Measurements from ENCODE around the gene MCAM.
A peak's percentile ranks its signal among the peaks of the same experiment; 100 is the strongest.

MCAM gene

DNA sequence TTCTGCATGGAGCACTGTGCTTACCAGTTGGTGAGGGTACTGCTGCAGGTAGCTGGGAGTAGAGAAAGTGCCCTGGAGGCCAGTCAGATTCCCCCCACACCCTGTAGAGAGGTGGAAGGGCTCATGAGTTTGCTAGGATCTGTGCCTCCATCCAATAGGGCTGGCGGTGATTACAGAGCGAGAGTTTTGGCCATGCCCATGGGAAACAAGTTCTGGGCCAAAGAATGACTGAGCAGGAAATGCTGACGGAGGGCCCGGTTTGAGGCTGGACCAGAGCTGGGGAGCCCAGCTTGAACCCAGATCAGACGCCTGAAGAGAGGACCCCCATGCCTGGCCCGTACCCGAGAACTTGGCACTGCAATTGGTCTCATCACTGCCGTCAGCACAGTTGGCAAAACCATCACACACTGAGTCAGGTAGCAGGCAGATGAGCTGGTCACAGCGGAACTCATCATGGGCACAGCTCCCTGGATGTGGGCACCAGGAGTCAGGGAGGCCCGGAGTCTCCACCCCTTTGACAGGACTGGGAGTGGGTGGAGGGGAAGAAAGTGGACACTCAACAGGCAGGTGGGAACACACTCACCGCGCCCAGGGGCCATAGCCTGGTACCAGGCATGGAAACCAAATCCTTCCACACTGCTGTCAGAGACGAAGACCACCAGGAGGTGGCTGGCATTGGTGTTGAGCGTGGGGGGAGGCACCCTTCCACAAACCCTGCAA lies 27.5 kb upstream of the MCAM start:
- DNase-seq = no peak

DNA sequence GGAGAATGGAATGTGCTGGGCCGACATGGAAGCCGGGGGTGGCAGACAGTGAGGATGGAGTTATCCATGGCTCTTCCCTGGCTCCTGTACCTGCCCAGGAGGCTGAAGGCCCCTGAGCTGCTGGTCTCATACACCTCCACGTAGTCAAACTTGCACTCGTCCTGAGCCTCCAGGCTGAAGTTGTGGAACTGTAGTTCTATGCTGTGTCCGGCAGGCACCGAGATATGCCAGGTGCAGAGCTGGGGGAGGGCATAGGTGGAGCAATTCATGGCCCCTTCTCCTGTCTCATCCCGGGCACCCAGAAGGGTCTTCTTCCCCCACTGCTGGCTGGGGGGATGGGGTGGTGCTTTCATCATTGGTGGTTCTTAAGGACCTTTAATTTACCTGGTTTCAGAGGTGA lies 26.8 kb upstream of the MCAM start:
- DNase-seq = no peak

DNA sequence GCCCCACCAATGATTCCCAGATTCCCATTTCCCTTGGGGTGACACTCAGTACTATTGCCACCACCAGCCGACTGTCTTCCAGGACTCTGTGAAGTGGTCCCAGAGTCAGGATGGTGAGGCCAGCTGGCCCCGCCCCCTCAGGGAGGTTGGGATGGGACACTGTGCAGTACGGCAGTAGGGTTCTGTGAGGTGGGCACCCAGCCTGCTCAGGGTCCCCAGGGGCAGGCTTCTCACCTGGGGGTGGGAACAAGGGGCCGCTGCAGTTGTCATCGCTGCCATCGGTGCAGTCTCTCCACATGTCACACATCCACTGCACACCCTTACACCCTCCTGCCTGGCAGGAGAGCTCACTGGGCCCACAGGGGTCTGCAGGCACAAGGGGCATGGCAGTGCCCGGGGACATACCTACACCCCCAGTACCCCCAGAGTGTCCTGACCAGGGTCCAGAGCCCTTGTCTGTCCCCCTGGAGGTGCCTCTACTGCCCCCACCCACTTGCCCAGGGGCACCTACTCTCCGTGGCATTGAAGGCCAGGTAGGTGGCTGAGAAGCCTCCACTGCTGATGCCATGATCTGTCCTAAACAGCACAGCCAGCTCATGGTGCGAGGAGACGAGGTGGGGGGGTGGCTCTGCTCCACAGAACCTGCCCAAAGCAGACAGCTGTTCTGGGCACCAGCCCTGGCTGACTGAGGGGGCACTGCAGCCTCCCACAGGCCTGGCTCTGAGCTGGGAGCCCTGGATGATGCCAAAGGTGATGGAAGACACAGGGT lies 25.6 kb upstream of the MCAM start:
- DNase-seq = no peak

DNA sequence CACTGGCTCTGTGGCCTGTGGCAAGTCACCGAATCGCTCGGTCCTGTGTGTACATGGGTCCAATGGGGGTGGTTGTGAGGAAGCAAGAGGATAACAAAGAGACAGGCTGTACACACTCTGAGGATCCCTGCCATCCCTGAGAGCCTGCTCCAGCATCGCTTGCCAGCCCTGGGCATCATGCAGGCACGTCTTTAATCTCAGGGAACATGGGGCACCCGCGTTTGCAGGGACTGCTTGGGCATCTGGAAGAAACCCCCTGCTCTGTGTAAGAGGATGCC lies 25.0 kb upstream of the MCAM start:
- no peak for DNase-seq

DNA sequence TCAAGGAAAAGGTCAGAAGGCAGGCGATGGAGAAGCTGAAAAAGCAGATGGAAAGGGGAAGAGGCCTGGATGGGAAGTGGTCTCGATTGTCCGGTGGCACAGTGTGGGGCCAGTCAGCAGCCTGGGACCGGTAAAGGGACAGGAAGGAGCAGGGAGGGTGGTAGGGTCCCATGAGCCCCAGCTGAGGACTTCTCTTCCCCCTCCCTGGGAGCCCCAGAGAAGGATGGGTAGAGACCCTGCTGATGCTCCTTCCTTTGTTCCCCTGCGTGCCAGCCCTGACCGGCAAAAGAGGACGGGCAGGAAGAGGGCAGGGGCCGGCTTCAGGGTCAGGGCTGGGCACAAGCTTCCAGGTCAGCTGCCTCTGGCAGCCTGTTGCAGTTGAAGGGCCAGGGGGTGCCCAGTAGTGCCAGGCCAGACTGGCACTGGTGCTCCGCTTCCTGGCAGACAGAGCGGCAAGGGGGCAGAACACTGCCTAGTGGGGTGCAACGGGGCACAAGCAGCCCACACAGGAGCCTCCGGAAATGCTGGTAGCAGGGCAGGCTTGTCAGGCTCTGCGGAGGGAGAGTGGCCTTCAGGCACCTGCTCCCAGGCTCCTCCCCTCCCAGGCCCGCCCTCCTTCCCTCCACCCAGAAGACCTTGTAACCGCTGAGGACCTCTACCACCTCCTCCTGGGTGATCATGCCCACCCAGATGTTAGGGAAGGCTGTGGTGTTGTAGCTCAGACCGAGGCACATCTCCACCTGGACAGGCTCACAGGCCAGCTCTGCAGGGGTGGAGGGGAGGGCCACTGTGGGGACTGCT lies 24.5 kb upstream of the MCAM start:
- DNase-seq = no peak

DNA sequence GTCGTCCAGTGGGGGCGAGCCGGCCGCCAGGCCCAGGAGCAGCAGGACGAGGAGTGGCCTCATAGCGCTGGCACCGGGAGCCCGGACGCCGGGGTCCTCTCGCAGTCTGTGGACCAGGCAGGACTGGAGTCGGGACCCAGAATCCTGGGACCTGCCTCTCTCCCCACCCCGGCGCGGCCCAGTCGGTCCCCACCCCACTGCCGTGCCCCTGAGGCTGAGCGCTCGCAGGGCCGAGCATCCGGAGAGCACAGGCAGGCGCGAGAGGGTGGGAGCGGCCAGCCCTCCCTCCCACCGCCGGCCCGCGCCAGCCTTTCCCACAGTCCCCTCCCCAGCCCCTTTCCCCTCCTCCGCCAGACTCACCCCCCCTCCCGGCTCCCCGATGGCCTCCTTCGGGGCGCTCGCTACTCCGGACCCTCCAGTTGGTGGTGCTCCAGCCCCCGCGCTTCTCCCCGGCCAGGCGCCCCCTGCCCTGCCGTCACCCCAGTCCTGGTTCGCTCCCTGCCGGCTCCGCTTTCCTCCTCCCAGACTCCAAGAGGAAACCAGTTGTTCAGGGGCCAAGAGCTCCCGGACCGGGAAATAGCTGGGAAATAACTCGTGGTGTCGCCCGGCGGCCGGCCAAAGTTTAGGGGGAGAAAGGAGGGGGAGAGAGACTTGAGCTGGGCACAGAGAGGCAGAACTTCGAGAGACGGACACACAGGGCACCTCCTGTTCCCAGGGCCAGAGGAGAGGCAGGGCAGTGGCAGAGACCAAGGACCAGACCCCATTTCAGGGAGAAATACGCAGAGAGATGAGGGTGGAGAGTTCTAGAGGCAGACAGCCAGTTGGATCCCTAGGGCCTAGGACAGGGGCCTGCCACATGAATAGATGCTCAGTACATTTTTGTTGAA lies 23.6 kb upstream of the MCAM start, which contains the start of gene C1QTNF5:
C1QTNF5 (minus strand) TSS at position 549 of the 887 bp plus-strand sequence; CDS start at position 63, 486 bp downstream.
- DNase-seq = no peak

DNA sequence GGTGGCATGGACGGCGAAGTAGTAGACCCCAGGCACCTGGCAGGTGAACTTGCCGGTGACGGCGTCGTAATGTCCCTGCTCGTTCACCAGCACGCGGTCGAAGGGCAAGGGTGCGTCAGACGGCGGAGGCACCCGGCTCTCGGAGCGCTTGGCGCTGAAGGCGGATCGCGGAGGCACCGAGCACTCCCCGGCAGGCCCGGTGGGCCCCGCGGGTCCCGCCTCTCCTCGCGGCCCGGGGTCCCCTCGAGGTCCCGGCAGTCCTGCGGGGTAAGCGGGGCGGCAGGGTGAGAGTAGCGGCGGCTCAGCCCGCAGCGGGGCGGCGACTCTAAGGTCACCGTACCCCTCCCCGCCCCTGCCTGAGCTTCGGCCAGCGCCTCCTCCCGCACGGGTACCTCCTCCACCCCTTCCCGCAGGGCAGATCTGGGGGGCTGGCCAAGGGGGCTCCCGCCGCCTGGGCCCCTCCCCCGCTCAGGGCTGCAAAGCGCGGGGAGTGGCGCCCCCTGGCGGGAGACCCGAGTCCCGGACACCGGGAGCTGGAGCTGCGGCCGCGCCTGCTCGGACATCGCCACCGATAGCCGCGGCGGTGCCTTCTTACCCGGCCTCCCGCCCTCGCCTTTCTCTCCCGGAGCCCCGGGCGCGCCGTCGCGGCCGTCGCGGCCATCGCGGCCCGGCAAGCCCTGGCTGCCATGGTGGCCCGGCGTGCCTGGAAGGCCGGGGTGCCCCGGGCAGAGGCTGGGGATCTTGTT lies 22.8 kb upstream of the MCAM start:
- no peak for DNase-seq

DNA sequence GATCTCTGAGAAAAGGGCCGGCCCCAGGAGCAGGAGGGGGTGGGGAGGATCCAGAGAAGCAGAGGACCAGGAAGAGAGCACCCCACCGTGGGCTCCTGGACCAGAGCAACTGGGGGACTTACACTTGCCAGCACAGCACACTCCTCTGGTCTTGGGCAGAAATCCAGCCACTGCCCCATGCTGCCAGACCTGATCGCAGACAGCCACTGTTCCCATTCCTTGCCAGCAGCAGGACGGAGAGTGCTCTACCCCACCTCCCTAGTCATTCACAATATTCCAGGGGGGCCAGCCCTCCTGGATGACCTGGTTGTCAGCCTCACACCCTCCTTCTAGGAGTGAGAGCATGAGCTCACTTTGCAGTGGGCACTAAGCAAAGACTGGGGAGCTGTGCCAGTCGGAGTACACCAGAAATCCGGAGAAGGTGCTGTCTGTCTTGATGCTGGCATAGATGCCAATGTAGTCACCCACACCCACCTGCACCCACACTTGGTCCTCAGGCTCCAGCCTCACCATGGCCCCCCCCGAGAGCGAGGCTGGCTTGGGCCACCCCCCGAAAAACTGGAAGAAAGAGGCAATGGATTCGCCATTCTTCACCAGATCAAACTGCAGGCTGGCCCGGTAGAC lies 22.1 kb upstream of the MCAM start:
- no peak for DNase-seq

DNA sequence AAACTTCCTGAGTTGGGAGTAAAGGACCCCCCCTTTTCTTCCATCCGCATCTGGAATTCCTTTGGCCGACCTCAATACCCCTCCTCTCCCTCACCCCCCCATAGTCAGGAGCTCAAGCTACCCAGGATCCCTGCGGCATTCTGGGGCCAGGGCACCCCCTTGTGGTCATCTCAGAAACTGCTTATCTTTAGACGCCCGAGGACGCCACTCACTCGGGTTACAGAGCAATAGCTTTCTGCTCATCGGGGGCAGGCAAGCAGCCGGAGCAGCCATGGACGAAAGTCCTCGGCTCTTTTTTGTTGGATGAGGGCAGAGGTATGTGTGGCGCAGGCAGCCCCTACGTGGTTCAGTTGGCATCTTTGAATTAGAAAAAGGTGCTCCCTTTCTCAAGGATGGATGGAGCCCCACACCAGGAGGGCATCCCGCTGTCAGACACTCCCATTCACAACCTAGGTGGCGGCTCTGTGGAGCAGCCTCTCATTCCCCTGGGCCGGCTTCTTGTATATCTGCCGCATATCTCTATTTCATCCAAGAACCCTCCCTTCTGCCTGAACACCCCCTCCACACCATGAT lies 21.5 kb upstream of the MCAM start:
- DNase-seq = peak; percentile 69

DNA sequence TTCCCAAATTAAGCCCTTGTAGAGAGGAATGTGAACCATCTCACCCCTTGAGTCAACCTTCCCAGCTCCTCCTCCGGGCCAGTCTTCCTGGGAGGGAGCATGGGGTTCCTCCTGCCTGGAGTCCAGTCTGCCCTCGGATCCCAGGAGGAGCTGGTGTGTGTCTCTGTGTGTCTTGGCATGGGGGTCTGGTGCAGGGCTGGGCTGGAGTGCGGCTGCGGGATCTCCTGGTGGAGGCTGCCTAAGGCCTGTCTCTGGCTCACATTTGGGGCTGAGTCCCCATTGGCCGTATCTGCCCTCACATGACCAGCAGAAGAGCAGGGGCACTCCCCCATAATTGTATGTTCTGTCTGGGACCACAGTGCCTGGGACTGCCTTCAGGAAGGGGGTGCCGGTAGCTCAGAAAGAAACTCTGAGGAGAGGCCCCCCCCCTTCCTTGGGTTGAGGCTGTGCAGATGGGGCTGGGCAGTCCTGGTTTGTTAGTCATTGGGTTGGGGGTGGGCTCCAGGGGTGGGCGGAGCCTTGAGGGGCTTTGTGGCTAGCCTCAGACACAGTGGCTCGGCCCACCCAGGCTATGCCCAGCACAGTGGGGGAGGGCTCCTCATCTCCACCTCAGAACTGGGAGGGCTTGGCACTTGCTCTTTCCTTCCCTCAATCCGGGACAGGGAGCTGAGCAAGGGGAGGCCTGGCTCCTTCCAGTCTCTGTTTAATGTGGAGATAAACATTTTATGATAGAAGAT lies 20.8 kb upstream of the MCAM start:
- DNase-seq = no peak

DNA sequence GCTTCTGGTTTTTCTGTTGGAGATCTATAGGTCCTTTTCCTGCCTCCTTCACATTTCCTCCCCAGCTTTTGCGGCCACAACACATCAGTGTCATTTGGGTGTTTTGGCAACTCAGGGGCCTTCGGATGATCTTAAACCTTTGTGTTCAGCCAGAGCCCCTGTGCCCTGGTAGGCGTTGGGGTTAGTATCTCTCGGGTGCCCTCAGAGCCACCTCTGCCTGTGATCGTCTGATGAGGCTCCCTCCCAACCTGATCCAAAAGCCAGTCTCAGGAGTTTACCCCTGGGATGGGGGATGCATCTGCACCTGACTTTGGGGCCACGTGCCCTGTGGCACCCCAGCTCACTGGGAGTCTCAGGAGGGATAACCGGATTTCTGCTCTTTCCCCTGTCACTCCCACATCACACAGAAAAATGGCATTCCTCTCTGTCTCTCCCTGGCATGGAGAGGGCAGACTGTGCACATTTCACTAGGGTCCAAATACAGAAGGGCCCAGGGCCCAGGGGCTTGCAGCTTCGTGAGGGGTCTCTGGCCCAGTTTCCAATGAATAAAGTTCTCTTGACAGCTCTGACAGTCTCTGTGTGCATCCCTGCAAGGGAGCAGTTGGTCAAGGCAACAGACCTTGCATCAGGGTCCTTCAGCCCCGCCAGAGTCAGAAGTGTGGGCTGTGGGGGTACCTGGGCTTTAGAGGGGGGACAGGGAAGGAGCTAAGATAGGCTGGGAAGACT lies 20.0 kb upstream of the MCAM start:
- no peak for DNase-seq

DNA sequence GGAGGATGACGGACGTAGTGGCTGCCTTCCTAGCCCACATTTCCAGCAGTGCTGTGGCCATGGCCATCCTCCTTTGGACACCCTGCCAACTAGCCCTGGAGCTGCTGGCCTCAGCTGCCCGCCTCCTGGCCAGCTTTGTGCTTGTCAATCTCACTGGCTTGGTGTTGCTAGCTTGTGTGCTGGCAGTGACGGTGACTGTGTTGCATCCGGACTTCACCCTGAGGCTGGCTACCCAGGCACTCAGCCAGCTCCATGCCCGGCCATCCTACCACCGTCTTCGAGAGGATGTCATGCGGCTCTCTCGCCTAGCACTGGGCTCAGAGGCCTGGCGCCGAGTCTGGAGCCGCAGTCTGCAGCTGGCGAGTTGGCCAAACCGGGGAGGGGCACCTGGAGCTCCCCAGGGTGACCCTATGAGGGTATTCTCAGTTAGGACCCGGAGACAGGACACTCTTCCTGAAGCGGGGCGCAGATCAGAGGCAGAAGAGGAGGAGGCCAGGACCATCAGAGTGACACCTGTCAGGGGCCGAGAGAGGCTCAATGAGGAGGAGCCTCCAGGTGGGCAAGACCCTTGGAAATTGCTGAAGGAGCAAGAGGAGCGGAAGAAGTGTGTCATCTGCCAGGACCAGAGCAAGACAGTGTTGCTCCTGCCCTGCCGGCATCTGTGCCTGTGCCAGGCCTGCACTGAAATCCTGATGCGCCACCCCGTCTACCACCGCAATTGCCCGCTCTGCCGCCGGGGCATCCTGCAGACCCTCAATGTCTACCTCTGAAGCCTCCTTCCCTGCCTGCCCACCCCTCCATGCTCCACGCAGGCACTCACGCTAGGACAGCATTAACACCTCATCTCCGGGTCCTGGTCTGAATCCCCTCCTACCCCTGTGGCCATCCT lies 19.0 kb upstream of the MCAM start:
- no peak for DNase-seq

DNA sequence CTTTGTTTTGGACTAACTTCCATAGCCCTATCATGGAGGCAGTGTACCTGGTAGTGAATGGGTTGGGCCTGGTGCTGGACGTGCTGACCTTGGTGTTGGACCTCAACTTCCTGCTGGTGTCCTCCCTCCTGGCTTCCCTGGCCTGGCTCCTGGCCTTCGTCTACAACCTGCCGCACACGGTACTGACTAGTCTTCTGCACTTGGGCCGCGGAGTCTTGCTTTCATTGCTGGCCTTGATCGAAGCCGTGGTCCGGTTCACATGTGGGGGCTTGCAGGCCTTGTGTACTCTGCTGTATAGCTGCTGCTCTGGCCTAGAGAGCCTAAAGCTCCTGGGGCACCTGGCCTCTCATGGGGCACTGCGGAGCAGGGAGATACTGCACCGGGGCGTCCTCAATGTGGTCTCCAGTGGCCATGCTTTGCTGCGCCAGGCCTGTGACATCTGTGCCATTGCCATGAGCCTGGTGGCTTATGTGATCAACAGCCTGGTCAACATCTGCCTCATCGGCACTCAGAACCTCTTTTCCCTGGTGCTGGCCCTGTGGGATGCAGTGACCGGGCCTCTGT lies 18.2 kb upstream of the MCAM start:
- DNase-seq = no peak

DNA sequence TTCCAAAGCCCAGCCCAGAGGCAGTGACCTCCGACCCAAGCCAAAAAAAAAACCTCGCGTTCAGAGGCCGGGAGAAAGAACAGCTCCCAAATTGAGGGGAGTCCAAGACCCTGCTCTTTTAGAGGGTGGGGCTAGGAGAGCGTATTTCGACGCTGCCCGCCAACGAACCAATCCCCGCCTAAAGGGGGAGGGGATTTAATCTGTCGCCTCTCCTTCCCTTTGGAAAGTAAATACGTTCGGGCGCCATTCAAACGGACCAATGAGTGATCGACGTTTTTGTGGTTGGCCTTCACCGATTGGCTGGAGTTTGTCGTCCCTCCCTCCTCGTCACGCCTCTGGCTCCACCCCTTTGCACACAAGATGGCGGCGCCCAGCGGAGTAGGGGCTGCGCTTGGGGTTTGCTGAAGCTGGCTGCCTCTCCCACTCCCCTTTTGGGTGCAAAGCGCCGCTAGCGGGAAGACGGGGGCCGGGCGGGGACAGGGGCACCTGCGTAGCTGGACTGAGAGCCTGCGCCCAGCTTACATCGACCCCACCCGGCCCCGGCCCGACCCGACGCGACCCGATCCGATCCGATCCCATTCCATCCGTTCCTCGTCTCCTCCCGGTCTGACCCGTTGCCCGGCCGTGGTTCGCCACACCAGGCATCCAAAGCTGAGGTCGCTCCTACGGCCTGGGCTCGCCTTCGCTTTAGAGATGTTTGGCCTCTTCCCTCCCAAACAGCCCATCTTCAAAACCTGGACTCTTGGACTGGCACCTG lies 17.4 kb upstream of the MCAM start, which contains the start of gene RNF26:
RNF26 (plus strand) TSS at position 354 of the 757 bp plus-strand sequence. CDS start 596 bp downstream, outside the sequence.
- DNase-seq = peak; percentile 91

DNA sequence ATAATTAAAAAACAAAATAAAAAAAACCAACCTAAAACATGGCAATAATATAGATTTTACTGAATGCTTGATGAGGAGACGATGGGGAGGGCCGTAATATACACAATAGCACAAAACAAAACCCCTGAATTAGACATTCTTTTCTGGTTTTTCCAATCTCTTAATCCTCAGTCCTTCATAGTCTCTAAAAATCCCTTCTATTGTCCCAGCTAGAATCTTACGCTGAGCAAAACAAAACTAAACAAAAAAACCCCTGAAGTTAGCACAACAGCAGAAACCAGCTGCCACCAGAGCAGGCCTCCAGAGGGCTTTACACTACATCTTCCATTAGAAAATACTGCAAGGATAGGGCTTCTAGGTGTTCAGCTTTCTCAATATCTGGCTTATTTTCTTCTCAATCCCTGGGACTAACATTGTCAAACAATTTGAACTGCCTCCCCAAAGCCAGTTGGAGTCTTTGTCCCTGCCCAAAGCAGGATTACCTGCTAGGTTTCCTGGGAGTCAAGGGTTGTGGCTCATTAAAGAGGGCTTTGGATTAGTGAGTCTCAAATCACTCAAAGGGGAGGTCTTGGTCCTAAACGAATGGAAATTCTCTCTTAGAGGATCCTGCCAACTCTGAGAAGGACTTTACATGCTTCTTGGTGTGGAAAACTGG lies 15.3 kb upstream of the MCAM start:
- no peak for DNase-seq

DNA sequence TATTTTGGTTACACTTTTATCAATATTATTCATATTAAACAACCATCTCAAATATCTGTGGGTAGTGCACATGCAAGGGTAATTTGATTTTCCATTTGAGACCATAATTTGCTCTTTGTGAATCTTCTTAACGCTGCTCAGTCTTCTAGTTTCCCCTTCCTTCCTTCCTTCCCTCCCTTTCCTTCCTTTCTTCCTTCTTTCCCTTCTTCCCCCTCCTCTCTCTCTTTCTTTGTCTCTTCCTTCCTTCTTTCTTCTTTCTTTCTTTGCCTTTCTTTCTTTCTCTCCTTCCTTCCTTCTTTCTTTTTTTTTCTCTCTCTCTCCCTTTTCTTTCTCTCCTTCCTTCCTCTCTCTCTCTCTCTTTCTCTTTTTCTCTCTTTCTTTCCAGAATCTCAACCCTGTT lies 13.3 kb upstream of the MCAM start:
- no peak for DNase-seq

DNA sequence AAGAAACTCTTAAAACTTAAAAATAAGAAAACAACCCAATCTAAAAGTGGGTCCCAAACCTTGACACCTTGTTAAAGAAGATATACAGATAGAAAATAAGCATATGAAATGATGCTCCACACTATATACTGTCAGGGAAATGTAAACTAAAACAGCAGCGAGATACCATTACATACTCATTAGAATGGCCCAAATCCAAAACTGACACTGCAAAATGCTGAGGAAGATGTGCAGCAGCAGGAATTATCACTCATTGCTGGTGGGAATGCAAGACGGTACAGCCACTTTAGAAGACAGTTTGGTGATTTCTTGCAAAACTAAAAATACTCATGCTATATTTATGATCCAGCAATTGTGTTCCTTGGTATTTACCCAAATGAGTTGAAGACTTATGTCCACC lies 12.4 kb upstream of the MCAM start:
- no peak for DNase-seq
